Mesendoderm (in vitro differentiated cells): ENCODE data around the gene MBD5.
A peak's percentile ranks its signal among the peaks of the same experiment; 100 is the strongest.

Source experiments
- DNase-seq: peaks from one replicate; pipeline ENCODE4 v3.0.0; 2013
- H2AK5ac ChIP-seq: 2 replicates; pipeline ENCODE4 v1.6.1; 2013; ENCODE audit warnings: low read length, inconsistent platforms
- H2BK120ac ChIP-seq: 2 replicates; pipeline ENCODE4 v1.6.1; 2013; ENCODE audit warnings: low read depth, mild to moderate bottlenecking, low read length, moderate library complexity, mixed read lengths
- H2BK15ac ChIP-seq: replicated peaks from 2 replicates; pipeline ENCODE4 v1.6.1; 2013; ENCODE audit warnings: low read depth, mild to moderate bottlenecking, moderate library complexity
- H2BK5ac ChIP-seq: 2 replicates; pipeline ENCODE4 v1.6.1; 2013; ENCODE audit warnings: low read length, inconsistent platforms
- H3K18ac ChIP-seq: 2 replicates; pipeline ENCODE4 v1.6.1; 2013; ENCODE audit warnings: mild to moderate bottlenecking, low read length, mixed read lengths
- H3K23ac ChIP-seq: one replicate; pipeline ENCODE4 v1.6.1; 2013; ENCODE audit warnings: low read length
- H3K27ac ChIP-seq: 2 replicates; pipeline ENCODE4 v1.5.1; 2013; ENCODE audit warnings: low read depth, mild to moderate bottlenecking, inconsistent platforms, low read length, moderate library complexity
- H3K27me3 ChIP-seq: 2 replicates; pipeline ENCODE4 v1.6.1; 2013; ENCODE audit warnings: low read length, control low read depth, mild to moderate bottlenecking, inconsistent platforms; ENCODE audit not compliant: insufficient read depth, poor library complexity
- H3K36me3 ChIP-seq: 2 replicates; pipeline ENCODE4 v1.6.1; 2013; ENCODE audit warnings: low read length, inconsistent platforms; ENCODE audit not compliant: control insufficient read depth, insufficient read depth
- H3K4ac ChIP-seq: one replicate; pipeline ENCODE4 v1.6.1; 2013; ENCODE audit warnings: low read depth, mild to moderate bottlenecking, low read length, moderate library complexity
- H3K4me1 ChIP-seq: 2 replicates; pipeline ENCODE4 v1.6.1; 2013; ENCODE audit warnings: low read depth, low read length, inconsistent platforms; ENCODE audit not compliant: control insufficient read depth
- H3K4me2 ChIP-seq: 2 replicates; pipeline ENCODE4 v1.6.1; 2013; ENCODE audit warnings: low read length
- H3K4me3 ChIP-seq: 2 replicates; pipeline ENCODE4 v1.5.1; 2013; ENCODE audit warnings: mild to moderate bottlenecking, low read length
- H3K56ac ChIP-seq: one replicate; pipeline ENCODE4 v1.6.1; 2013; ENCODE audit warnings: low read length
- H3K79me1 ChIP-seq: 2 replicates; pipeline ENCODE4 v1.6.1; 2013; ENCODE audit warnings: low read length, inconsistent platforms
- H3K79me2 ChIP-seq: 2 replicates; pipeline ENCODE4 v1.6.1; 2013; ENCODE audit warnings: mild to moderate bottlenecking, low read length; ENCODE audit not compliant: control insufficient read depth, insufficient read depth
- H3K9ac ChIP-seq: 2 replicates; pipeline ENCODE4 v1.6.1; 2013; ENCODE audit warnings: low read length, inconsistent platforms
- H4K5ac ChIP-seq: one replicate; pipeline ENCODE4 v1.6.1; 2013; ENCODE audit warnings: low read length
- H4K8ac ChIP-seq: one replicate; pipeline ENCODE4 v1.6.1; 2013; ENCODE audit warnings: low read depth, mild to moderate bottlenecking, control low read depth, low read length, moderate library complexity
- WGBS: extraction: QIAGEN DNeasy Blood & Tissue Kit; methylation state at CpG from one replicate; pipeline ENCODE4 v1.1.7; 2013; ENCODE audit warnings: low lambda C conversion rate, missing lambda C conversion rate; ENCODE audit not compliant: insufficient coverage; ENCODE audit errors: extremely low coverage; 5-methylcytosine and 5-hydroxymethylcytosine counted together

Gene MBD5

GRCh38 chr2:148161909-148162435 lies 141.1 kb downstream of the MBD5 start:
- Histone ChIP-seq H3K23ac (no peak overlapping the region), H3K56ac (no peak overlapping the region), H3K27ac (no peak overlapping the region), H4K5ac (no peak overlapping the region), H3K27me3 (no peaks in the 10 kb centered on the region), H3K4me1 (no peaks in the 10 kb centered on the region), H2BK5ac (no peak overlapping the region), H2BK15ac (no peak overlapping the region), H4K8ac (no peak overlapping the region), H3K4me3 (no peak overlapping the region), H3K4me2 (no peak overlapping the region), H3K18ac (no peak overlapping the region), H3K9ac (no peak overlapping the region), H3K79me2 (no peaks in the 10 kb centered on the region), H3K4ac (no peak overlapping the region), H2BK120ac (no peak overlapping the region), H3K79me1 (no peaks in the 10 kb centered on the region), H3K36me3 (no peaks in the 10 kb centered on the region), H2AK5ac (no peak overlapping the region)
- WGBS: no CpG with 5 or more reads among the region's 2 CpGs
- DNase-seq: peak; percentile 32

DNA sequence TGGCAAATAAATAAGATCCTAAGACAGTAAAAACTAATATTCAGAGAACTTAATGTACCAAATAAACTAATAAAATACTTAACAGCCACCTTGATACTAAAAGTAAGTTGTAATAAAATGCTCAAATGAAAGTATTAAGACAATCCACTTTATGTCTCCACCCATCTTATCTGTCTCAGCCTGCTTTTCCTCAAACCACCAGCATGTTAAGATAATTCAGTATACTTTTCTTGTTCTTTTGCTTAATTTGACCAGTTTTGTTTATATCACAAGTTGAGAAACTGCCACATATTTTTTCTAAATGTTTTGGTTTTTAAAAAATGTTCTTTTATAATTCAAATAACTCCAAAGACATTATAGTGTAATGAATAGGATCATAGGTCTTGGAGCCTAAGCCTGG lies 142.0 kb downstream of the MBD5 start:
- H3K27ac ChIP-seq: no peak overlapping the region
- no peaks in the 10 kb centered on the region for H3K36me3 ChIP-seq
- H2BK15ac ChIP-seq: no peak overlapping the region
- H3K18ac ChIP-seq: no peak overlapping the region
- no peak overlapping the region for H3K4ac ChIP-seq
- H3K56ac ChIP-seq: no peak overlapping the region
- DNase-seq: no peak
- no peak overlapping the region for H4K8ac ChIP-seq
- H3K23ac ChIP-seq: no peak overlapping the region
- no peak overlapping the region for H2BK120ac ChIP-seq
- no peak overlapping the region for H3K4me3 ChIP-seq
- no peak overlapping the region for H3K4me2 ChIP-seq
- H3K79me1 ChIP-seq: no peaks in the 10 kb centered on the region
- no peaks in the 10 kb centered on the region for H3K4me1 ChIP-seq
- H4K5ac ChIP-seq: no peak overlapping the region
- no peaks in the 10 kb centered on the region for H3K79me2 ChIP-seq
- no peak overlapping the region for H2BK5ac ChIP-seq
- H2AK5ac ChIP-seq: no peak overlapping the region
- H3K9ac ChIP-seq: no peak overlapping the region
- no peaks in the 10 kb centered on the region for H3K27me3 ChIP-seq

DNA sequence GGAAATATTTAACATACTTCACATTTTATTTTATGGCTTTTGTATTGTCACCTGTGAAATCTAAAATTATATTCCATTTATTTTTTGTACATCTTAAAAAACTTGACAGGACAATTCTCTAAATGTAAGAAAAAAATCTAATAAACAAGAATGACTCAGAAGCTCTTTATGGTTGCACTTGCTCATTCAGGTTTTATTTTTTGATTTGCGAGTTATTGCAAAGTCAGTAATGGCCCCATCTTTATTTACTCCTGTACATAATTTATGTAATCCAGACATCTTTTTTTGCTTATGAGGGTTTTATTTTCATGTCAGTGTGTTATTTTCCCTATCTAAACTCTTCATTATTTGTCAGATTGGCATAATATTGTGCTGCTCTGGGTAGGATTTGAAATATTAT lies 145.1 kb downstream of the MBD5 start:
- no peak overlapping the region for H3K4me3 ChIP-seq
- no peak overlapping the region for H3K18ac ChIP-seq
- no peak overlapping the region for H3K9ac ChIP-seq
- no peak for DNase-seq
- H3K4me2 ChIP-seq: no peak overlapping the region
- H3K79me1 ChIP-seq: no peaks in the 10 kb centered on the region
- H3K27ac ChIP-seq: no peak overlapping the region
- H4K8ac ChIP-seq: no peak overlapping the region
- H3K27me3 ChIP-seq: no peaks in the 10 kb centered on the region
- H3K23ac ChIP-seq: no peak overlapping the region
- H3K56ac ChIP-seq: no peak overlapping the region
- no peak overlapping the region for H2BK120ac ChIP-seq
- H3K4ac ChIP-seq: no peak overlapping the region
- H2BK5ac ChIP-seq: no peak overlapping the region
- no CpG with 5 or more reads among the region's 1 CpG for WGBS
- H4K5ac ChIP-seq: no peak overlapping the region
- no peaks in the 10 kb centered on the region for H3K79me2 ChIP-seq
- H3K4me1 ChIP-seq: no peaks in the 10 kb centered on the region
- H2AK5ac ChIP-seq: no peak overlapping the region
- H3K36me3 ChIP-seq: no peaks in the 10 kb centered on the region
- H2BK15ac ChIP-seq: no peak overlapping the region

GRCh38 chr2:148167241-148167766 lies 146.4 kb downstream of the MBD5 start:
- Histone ChIP-seq H3K27me3 (no peaks in the 10 kb centered on the region), H3K79me2 (no peaks in the 10 kb centered on the region), H3K56ac (no peak overlapping the region), H3K4ac (no peak overlapping the region), H3K23ac (no peak overlapping the region), H4K8ac (no peak overlapping the region), H4K5ac (no peak overlapping the region), H3K27ac (no peak overlapping the region), H3K36me3 (no peaks in the 10 kb centered on the region), H2AK5ac (no peak overlapping the region), H3K4me3 (no peak overlapping the region), H2BK5ac (no peak overlapping the region), H3K4me2 (no peak overlapping the region), H3K9ac (no peak overlapping the region), H3K79me1 (no peaks in the 10 kb centered on the region), H2BK120ac (no peak overlapping the region), H2BK15ac (no peak overlapping the region), H3K4me1 (no peaks in the 10 kb centered on the region), H3K18ac (no peak overlapping the region)
- no peak for DNase-seq

GRCh38 chr2:148167855-148168254 lies 147.0 kb downstream of the MBD5 start:
- Histone ChIP-seq H3K4me1 (no peaks in the 10 kb centered on the region), H2AK5ac (no peak overlapping the region), H2BK15ac (no peak overlapping the region), H4K8ac (no peak overlapping the region), H3K4ac (no peak overlapping the region), H3K4me3 (no peak overlapping the region), H3K18ac (no peak overlapping the region), H3K36me3 (no peaks in the 10 kb centered on the region), H4K5ac (no peak overlapping the region), H3K27me3 (no peaks in the 10 kb centered on the region), H3K79me1 (no peaks in the 10 kb centered on the region), H2BK5ac (no peak overlapping the region), H3K23ac (no peak overlapping the region), H3K9ac (no peak overlapping the region), H3K4me2 (no peak overlapping the region), H3K56ac (no peak overlapping the region), H2BK120ac (no peak overlapping the region), H3K27ac (no peak overlapping the region), H3K79me2 (no peaks in the 10 kb centered on the region)
- DNase-seq: peak; percentile 21
- WGBS: no CpG with 5 or more reads among the region's 1 CpG

DNA sequence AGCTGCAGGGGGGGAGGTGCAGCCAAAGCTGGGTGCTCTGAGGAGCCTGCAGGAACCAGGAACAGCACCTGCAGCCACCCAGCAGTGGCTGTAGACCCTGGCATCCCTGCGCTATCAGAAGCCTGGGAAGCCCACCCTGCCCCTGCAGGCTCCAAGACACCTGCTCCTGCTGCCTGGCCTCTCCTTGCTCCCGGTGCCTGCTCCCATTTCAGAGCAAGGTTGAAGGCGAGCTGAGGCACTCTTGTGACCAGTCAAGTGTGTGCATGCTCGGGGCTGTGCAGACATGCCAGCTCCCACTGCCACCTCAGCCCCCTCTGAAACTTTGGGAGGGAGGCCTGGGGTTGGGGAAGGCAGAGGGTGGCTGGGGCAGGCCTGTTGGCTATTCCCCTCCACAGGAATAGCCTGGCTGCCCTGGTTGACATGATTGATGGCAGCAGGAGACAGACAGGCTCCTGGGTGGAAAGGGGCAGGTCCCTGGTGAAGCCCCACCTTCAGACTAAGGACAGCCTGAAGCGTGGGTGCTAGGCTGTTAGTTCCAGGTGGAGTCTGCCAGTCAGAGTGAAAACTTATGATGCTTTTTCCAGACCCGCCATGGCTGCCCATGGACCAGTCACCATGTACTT lies 151.4 kb downstream of the MBD5 start:
- Histone ChIP-seq H3K18ac (no peak overlapping the region), H3K4me3 (no peak overlapping the region), H3K79me1 (no peaks in the 10 kb centered on the region), H3K79me2 (no peaks in the 10 kb centered on the region), H2AK5ac (no peak overlapping the region), H3K27ac (no peak overlapping the region), H3K56ac (no peak overlapping the region), H4K5ac (no peak overlapping the region), H4K8ac (no peak overlapping the region), H3K27me3 (no peaks in the 10 kb centered on the region), H3K9ac (no peak overlapping the region), H2BK15ac (no peak overlapping the region), H2BK120ac (no peak overlapping the region), H3K4ac (no peak overlapping the region), H3K36me3 (no peaks in the 10 kb centered on the region), H3K4me2 (no peak overlapping the region), H3K23ac (no peak overlapping the region), H2BK5ac (no peak overlapping the region), H3K4me1 (no peaks in the 10 kb centered on the region)
- WGBS: no CpG with 5 or more reads among the region's 6 CpGs
- no peak for DNase-seq
